Ecto neural progenitor cell (in vitro differentiated cells): ENCODE measurements around the gene KLK2.
"Not testable (repeated sequence)": the region's sequence is repeated elsewhere in the genome, so short reads cannot be mapped to it uniquely, and the experiment has no call there.

Source experiments
- DNase-seq: peaks from one replicate; pipeline ENCODE4 v3.0.0-alpha.2; 2018; ENCODE audit warnings: low spot score

The KLK2 gene

DNA sequence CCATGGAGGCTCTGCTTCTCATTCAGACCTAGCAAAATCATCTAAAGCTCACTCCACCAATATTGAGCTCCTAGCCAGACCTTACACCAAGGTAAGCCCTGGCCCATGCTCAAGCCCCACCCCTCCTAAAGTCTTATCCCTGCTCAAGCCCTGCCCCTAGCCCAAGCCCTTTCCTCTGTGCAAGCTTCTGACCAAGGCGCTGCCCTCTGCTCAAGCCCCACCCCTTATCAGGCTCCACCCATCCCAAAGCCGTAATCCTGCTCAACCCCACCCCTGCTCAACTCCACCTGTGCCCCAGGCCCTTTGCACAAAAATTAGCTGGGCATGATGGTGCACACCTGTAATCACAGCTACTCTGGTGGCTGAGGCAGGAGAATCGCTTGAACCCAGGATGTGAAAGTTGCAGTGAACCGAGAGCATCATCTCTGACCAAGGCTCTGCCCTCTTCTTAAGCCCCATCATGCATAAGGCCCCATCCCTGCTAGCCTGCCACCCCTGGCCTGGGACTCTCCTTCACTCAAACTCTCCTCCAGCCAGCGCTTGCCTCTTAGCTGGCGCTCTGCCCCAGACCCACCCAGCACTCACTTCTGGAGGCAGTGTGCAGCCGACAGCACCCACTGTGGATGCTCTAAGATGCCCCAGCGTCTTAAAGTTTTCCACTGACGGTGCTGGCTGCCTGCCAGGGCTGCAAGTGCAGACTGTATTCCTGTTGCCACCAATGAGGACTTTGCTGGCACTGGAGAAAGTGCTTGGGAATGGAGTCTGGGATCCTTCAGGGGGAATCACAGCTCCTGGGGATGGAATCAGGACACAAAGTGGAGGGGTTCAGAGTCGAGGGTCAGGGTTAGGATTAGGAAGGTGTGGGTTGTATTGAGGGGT lies 21.5 kb downstream of the KLK2 start:
- DNase-seq, result no peak

DNA sequence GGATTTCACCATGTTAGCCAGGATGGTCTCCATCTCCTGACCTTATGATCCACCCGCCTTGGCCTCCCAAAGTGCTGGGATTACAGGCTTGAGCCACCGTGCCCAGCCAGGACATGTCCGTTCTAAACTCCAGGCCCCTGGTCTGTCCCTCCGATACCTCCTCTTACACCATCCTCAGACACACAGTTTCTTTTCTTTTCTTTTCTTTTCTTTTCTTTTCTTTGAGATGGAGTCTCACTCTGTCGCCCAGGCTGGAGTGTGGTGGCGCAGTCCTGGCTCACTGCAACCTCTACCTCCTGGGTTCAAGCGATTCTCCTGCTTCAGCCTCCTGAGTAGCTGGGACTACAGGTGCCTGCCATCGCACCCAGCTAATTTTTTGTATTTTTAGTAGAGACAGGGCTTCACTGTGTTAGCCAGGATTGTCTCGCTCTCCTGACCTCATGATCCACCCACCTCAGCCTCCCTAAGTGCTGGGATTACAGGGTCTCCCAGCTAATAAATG lies 22.9 kb downstream of the KLK2 start:
- not testable (repeated sequence) for DNase-seq

DNA sequence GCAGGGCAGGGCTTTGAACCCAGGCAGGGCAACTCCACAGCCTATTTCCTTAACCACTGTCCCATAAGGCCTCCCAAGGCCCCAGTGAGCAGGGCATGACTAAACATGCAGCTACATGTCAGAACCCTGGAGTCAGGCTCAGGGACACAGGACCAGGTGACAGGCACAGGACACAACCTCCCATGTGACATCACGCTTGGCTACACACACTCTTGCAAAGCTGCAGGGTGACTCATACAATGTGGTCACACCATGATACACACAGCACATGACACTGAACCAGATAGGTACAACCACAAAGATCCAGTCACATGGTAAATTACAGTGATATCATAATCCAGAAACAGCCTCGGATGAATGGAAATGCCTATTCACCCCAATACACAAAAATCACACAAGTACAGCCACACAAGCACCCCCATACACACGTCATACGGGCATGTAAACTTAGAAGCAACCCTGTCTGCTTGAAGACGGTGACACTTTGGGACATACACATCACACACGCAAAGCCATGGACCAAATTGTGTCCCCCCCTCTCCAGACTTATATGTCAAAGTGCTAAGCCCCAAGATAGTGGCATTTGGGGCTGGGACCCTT lies 23.5 kb downstream of the KLK2 start:
- DNase-seq, result no peak

DNA sequence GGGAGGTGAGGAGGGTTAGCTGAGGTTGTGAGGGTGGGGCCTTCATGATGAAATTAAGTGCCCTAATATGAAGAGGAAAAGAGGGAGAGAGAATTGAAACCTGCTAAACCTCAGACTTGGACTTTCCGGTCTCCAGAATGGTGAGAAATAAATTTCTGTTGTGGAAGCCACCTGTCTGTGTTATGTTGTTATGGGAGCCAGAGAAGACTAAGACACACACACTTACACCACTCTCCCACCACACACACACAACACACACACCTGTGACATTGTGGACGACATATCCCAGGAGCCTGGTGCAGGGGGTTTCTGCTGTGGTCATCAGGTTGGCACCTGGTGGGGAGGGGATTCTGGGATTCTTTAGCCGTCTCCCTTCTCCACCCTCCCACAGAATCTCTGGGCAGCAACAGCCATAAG lies 24.0 kb downstream of the KLK2 start:
- no peak for DNase-seq

DNA sequence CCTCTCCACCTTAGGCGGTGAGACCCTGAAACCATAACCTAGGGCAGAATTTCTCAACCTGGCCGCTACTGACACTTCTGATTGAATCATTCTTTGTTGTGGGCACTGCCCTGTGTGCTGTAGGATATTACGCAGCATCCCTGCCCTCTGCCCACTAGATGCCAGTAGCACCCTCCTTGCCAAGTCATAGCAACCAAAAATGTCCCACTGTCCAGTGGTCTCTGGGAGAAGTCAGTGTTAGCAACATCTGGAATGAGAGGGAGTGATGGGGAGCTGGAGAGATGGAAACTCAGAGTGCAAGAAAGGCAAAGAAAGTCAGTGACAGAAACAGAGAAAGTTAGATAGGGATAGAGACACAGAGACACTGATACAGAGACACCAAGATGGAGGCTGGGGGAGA lies 24.4 kb downstream of the KLK2 start:
- DNase-seq, result no peak

DNA sequence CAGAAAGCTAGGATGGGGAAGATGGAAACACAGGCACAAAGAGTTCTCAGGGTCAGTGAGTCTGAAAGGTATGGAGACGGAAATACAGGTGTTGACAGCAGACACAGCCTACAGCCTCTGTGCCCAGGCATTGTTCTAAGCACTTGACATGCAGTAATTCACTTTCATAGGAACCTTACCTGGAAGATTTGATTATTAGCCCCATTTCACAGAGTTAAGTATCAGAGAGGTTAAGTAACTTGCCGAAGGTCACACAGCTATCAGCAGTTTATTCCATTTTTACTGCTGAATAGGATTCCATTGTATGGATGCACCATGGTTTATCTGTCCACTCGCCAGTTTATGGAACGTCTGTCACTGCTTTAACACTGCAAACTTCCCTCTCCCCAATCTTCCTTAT lies 24.8 kb downstream of the KLK2 start:
- no peak for DNase-seq

DNA sequence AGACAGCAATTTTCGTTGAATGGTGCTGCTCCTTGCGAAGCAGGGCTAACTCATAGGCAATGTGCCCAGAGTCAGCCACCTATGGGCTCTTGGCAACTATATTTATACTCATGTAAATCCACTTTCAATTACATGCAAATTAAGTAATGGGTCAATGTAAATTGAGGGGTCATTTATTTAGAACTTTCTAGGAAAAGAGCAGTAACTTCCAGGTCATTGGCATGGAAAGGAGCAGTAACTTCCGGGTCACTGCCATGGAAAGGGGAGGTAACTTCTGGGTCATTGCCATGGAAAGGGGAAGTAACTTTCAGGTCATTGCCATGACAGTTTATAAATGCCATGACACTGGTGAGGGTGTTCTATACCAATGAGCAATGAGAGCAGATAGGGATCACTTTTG lies 26.3 kb downstream of the KLK2 start:
- no peak for DNase-seq

DNA sequence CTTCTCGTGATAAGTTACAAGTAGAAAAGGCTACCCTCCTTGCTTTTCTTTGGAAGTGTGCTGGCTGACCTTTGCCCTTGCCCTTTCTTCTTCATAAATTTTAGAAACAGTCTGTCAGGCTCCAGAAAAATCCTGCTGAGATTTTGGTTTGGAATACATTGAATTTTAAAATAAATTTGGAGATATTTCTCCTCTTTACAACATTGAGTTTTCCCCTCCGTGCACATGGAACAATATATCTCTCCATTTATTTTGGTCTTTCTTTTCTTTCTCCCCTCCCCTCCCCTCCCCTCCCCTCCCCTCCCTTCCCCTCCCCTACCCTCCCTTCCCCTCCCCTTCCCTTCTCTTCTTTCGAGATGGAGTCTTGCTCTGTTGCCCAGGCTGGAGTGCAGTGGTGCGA lies 29.4 kb downstream of the KLK2 start:
- DNase-seq, result no peak

DNA sequence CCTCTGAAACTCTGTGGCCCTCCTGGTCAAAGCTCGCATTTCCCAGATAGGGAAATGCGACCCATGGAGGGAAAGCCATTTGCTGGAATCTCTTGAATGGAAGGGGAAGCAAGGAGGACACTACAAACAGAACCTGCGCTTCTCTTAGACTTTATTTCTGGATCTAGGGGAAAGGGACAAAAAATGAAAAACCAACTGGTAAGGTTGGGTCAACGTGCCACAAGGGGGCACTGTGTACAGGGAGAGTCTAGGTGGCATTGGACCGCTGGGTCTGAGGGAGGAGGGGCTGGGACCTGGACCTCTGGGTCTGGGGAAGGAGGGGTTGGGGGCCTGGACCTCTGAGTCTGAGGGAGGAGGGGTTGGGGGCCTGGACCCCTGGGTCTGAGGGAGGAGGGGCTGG lies 33.0 kb downstream of the KLK2 start:
- peak; percentile 67 for DNase-seq

DNA sequence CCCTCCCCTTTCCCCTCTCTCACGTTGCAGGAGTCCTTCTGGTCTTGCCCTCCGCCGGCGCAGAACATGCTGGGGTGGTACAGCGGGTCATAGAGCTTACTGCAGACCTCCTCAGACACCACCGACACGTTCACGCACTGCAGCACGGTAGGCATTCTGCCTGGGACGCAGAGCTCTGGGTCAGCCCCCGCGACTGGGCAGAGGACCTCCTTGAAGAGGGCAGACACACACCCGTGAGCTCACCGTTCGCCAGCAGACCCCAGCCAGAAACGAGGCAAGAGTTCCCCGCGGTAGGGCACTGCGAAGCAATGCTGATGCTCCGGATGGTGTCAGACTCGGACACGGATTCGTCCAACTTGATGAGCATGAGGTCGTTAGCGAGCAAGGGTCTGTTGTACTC lies 35.1 kb downstream of the KLK2 start:
- no peak for DNase-seq

DNA sequence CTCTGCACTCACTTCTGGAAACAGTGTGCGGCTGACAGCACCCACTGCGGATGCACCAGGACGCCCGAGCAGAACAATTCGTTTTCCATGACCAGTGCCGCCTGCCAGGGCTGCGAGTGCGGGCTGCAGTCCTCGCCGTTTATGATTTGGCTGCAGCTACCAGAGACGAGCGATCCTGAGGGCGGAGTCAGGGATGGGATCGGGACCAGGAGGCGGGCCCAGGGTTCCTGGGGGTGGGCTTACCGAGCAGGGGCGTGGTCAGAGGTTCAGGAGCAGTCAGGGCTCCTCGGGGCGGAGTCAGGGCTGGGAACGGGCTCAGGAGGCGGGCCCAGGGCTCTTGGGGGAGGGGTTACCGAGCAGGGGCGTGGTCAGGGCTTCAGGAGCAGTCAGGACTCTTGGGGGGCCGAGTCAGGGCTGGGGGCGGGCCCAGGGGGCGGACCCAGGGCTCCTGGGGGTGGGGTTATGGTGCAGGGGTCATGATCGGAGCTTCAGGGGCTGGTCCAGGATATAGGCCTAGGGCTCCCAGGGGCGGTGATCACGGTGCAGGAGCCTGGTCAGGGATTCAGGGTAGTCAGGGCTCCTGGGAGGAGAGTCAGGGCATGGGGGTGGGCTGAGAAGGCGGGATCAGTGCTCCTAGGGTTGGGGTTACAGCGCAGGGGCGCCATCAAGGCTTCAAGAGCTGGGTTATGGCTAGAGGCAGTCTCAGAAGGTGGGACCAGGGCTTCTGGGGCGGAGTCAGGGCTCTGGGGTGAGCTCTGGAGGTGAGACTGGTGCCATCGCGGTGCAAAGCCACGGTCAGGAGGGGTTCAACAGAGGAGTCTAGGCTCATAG lies 36.2 kb downstream of the KLK2 start:
- DNase-seq, result peak; percentile 99

DNA sequence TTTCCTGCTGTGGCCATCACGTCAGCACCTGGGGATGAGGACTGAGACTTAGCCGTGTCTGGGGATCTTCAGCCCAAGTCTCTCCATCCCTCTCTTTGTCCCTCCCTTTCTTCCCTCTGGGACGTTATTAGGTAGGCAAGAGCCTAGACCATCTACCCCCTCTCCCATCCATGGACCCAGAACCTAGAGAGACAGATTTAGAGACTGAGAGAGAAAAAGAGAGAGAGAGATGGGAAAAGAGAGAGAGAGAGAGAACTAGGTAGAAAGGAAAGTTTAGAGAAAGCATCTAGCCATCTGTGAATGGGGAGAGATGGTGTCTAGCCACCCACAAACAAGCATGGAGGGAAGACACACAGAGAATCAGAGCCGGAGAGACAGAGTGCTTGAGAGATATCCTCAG lies 37.5 kb downstream of the KLK2 start:
- no peak for DNase-seq

DNA sequence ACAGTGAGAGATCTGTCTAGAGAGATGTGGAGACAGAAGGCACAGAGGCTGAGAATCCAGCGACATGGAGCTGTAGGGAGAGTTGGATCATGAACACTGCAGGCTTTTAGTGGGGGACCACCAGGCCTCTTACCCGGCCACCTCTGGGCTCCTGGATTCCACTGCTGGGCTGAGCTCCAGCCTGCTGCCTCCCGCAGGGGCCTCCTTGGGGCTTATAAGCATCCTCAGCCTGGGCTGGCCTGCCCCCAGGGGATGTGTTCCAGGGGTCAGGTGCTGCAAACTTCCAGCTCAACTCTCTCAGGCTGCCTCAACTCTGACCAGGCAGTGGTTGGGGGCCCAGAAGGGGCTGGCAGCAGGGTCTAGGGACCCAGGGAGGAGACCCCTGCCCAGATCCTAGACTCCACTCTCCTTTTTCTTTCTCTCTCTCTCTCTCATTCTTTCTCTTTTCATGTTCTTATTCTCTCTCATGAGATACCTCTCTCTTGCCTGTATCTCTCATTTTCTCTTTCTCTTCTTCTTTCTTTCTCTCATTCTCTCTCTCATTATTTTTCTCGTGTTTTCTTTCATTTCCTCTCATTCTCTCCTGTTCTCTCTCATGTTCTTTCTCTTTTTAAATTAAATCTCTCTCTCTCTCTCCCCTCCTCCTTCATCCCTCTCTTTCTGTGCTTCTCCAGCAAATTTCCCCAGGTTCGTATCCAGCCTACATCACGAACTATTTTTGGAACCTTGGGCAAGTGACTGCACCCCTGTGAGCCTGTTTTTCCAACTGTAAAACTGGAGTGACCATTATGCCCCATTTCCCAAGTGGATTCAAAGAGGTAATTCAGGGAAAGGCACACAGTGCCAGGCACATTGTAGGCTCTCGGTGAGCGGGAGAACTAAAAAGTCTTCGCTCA lies 38.2 kb downstream of the KLK2 start, which contains the start of gene KLK4:
KLK4 (minus strand) TSS at position 190 of the 896 bp plus-strand sequence. CDS start 657 bp downstream, outside the sequence.
- no peak for DNase-seq

DNA sequence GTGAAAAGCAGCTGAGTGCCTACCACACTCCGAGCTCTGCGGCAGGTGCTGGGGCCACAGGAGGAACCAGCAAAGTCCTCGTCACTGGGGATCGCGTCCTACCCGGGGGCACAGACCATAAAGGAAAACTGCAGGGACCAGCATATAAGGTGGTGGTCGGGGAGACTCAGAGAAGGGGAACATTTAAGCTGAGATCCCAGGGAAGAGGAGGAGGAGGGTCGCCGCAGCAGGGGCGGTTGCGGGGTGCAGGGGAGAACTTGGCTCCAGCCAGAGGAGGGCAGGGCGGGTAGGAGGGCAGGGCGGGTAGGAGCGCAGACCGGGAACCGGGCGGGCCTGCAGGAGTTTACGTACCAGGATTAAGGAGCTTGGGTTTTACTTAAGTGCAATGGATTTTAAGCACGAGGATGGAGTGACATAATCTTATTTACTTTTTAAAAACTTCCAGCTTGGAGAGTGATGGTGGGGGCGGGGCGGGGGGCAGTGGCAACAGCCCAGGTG lies 38.9 kb downstream of the KLK2 start:
- no peak for DNase-seq

DNA sequence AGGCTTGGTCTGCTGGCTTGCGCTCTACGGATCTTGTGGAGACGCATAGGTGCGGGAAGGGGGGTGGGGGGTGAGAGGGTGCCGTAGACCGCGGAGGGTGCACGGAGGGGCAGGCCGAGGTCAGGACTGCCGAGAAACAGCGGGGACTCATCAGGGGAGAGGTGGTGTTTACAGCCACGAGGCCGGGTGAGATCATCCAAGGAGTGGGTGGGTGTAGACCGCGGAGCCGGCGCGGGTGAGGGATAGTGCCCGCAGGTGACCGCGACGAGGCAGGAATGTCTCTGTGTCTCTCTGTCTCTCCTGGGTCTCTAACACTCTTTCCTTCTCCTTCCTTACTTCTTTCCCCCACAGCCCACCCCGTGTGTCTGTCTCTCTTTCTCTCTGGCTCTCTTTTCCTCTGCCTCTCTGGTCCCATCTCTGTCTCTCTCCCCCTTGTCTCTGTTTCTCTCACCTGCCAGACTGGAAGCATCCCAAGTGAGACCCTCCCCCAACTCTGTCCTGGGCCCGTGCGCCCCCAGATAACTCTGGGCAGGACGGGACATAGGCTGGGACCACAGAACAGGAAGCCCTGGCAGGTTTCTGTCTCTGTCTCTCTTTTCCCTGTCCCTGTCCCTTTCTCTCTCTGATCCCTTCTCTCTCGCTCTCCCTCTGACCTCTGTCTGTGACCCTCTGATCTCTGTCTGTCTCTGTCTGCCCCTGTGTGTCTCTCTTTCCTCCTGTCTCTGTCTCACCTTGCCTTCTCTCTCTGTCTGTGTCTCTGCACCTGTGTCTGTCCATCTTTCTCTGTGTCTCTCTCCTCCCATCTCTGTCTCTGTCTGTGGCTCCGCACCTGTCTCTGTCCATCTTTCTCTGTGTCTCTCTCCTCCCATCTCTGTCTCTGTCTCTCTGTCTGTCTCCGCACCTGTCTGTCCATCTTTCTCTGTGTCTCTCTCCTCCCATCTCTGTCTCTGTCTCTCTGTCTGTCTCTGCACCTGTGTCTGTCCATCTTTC lies 39.8 kb downstream of the KLK2 start:
- no peak for DNase-seq

DNA sequence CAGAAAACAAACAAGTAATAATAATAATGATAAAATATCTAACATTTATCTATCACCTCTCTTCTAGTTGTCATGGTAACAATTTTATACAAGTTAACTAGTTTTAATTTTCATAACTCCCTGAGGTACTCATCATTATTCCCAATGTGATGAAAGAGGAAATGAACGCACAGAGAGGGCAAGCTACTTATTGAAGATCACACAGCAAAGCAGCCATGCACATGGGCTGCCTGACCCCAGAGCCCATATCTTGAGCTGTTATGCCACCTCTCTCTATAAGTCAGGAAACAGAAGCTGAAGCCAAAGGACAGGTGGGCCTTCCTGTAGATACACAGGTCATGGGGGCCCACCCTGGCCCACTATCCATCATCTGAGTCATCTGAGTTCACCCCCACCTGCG lies 42.8 kb downstream of the KLK2 start:
- DNase-seq, result no peak

DNA sequence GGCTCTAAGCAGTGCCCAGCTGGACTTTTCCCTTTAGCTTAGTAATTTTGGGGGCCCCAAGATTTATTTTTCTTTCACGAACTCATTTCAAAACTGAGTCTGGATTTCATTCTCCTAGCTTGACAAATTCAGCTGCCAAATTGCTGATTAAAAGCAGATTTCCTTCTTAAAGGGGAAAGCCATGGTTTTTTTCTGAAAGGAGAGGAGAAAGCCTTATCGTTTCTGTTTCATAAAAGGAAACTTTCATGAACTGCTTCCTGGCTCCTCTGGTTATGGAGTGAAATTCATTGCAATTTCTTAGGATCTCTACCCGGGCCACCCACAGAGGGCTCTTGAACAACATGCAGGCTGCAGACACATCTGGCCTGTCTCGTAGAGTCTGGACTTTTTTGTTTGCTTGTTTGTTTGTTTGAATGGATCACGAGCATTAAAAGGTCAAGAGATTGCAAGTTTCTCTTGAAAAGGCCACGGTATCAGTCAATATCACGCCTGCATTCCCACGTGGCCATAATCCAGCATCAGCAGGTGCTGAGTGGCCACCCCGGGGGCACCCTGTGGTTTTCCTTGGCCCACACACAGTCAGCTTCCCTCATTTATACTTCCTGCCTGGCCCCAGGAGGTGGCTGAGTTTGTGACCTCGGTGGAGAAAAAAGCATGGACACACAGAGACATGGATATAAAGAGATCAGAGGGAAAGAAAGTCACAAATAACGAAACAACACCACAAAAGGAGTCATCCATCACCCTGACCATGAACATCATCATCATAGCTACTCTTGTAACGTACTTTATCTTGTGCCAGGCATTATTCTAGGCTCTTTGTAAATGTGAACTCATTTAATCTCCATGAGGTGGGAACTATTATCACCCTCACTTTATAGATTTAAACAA lies 48.4 kb downstream of the KLK2 start:
- DNase-seq, result no peak

DNA sequence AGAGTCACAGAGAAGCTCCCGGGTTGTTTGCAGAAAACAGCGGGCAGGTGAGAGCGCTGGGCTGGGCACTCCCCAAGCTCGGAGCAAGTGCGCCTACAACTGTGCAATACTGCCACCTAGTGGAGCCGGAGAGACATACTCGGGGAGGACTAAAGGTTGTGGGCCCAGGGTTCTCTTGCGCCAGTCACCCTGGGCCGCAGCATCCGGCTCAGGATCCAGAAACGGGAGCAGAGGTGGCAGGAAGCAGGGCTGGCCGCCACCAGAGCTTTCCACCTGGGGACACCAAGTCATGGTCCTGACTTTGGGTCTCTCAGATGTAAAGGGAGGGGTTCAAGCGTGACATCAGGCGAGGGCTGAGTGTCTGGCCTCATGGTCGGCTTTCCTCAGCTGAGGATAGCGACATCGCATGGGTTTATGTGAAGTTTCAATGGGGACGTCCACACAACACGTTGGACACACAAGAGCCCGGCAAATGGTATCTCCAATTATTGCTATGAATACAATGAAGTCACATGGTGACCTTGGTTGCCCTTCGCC lies 49.1 kb downstream of the KLK2 start:
- DNase-seq, result peak; percentile 85

DNA sequence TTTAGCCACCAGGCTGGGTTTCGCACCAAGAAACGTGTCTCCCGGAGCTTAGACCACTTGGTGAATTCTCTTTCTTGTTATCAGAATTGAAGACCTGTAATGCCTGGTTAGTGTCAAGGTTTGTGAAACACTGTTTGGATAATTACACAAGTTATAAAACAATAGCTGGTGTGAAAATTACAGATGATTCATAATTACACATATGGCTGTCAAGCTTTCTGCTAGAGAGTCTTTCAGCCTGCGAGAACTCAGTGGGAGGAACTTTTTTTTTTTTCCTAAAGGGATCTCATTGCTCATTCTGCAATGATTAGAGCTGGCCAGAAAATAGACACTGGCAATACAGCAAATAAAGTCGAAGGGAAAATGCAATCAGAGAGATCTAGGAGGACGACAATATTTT lies 51.3 kb downstream of the KLK2 start:
- no peak for DNase-seq
